GM18508 (cell line): ENCODE data around the gene NOC2L.

Experiments
- ATAC-seq: cut with Tn5 transposase; IDR thresholded peaks from one replicate; pipeline ENCODE4 v1.9.1; 2021; ENCODE audit warnings: moderate number of reproducible peaks; ENCODE audit not compliant: insufficient read depth, unreplicated experiment

The NOC2L gene

DNA sequence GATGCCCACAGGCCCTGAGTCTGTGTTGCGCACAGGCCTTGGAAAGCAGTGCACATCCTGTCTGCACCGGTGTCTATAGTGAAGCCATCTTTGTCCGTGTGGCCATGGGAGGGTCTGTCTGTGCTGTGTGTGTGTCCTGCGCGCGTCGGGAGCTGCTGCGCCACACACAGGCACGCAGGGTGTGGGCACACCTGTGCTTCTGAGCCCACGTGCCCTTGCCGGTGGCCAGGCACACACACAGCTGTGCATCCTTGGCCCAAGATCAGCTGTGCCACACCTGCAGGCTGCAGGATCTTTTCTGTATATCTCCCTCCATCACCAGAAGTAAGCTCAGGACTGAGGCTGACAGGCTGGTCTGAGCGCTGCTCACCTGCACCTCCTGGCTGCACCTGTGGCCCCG lies 38.5 kb downstream of the NOC2L start:
- no peak for ATAC-seq

DNA sequence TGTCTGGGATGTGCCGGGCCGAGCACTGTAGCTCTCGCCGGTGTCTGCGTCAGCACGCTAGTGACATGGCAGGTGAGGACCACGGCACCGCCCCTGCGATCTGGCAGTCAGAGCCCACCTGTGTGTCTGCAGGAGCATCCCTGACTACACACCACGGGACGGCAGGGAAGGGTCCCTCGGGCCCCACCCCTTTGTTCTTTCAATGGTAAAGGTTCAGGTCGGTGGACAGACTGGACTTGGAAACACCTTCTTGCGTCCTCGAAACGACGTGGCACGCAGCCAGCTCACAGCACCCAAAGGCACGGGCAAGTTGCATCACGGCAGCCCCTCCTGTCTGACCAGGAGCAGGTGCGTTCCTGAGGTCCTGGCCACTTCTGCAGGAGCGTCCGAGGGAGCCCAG lies 39.0 kb downstream of the NOC2L start:
- no peak for ATAC-seq

DNA sequence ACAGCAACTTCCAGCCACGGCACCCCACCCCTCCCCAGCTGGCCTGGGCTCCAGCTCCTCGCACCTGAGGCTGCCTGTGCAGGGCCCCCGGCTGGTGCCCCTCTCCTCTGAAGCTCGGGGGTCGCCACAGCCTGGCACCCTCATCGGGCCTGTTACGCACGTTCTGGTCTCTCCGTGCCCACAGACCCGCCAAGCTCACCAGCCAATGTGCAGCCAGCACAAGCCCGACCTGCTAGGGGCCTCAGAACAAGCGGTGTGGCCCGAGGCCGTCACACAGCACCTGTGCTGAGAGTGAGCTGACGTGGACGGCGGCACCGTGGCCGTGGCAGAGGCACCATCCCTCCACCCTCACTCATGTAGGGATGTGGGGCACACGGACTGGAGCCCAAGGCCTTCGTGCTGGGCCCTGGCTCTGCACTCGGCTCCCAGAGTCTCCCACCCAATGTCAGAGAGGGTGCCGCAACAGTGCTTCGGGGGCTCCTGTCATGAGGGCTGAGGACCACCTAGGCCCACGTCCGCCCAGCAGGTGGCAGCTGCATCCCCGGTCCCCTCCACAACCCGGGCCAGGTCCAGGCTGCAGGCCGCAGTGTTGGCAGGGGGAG lies 39.7 kb downstream of the NOC2L start:
- no peak for ATAC-seq

DNA sequence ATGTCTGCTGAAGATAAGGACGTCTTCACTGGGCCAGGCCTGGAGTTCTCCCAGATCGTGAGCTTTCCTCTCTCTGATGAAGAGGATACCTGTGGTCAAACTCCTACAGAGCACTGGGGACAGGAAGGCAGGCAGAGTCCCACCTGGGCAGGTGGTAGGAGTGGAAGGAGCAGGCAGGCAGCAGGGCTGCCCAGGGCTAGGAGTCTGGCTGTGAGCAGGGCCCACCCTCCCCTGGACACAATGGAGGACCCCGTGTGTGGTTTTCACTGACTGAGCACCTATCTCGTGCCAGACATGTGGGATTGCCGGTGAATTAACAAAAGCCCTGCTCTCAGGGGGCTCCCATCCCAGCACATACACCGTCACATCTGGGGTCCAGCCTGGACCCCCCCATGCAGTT lies 40.2 kb downstream of the NOC2L start:
- no peak for ATAC-seq

DNA sequence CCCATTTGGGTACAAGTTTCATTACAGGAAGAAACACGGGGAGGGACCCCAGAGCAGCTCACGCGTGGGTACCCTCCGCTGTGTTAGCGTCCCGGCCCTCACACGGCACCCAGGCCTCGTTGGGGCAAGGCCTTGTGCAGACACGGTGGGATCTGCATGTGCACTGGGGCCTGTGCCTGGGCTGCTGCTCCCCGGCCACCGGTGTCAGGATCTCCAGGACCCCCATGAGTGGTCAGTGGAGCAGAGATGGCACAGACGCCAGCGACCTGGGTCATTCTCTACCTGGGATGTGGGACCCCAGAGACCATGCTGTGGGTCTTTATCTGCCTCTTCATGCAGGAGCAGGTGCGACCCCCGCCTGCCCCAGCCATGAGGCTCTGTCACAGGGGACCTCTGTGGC lies 40.7 kb downstream of the NOC2L start:
- no peak for ATAC-seq

DNA sequence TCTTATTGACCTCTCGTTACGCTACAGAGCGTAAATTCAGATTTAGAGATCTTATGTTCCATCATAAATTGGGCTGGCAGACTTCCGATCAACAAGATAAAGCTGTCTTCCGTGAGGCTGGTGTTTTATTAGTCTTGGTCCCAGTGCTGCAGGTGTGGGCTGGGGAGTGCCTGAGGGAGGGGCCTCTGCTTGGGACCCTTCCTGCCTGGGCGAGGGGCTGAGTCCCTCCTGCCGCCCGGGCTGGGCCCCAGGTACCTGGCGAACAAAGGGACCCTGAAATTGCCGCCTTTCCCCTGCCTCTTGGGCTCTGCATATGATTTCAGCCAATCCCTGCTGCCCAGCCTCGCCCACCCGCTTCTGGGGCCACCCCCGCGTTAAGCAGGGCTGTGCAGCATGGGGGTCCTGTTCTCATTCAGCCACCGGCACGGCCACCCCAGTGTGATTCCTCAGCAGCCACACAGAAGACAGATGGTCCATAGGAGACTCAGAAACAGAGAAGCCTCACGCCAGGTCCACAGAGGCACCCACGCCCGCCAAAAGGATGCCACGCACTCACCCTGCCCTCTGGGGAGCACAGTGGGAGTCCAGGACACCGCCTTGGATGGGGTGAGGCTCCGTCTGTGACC lies 41.5 kb downstream of the NOC2L start:
- ATAC-seq, result no peak

DNA sequence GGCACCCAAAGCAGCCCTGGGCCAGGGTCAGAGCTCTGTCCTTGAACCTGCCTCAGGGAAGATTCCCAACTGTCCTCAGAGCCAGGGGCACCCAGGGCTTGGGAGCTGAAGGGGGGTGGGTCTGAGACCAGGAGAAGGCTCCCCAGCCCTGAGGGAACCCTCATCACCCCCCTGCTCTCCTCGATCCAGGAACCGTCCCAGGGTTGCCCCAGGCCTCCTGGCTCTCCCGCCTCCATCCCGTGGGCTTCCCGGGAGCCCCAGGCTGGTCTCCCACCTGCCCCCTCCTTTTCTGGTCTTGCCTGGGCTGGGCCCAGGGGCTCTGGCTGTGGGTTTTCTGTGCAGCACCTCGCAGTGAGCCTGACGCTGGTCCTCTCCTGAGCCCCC lies 42.0 kb downstream of the NOC2L start:
- no peak for ATAC-seq

DNA sequence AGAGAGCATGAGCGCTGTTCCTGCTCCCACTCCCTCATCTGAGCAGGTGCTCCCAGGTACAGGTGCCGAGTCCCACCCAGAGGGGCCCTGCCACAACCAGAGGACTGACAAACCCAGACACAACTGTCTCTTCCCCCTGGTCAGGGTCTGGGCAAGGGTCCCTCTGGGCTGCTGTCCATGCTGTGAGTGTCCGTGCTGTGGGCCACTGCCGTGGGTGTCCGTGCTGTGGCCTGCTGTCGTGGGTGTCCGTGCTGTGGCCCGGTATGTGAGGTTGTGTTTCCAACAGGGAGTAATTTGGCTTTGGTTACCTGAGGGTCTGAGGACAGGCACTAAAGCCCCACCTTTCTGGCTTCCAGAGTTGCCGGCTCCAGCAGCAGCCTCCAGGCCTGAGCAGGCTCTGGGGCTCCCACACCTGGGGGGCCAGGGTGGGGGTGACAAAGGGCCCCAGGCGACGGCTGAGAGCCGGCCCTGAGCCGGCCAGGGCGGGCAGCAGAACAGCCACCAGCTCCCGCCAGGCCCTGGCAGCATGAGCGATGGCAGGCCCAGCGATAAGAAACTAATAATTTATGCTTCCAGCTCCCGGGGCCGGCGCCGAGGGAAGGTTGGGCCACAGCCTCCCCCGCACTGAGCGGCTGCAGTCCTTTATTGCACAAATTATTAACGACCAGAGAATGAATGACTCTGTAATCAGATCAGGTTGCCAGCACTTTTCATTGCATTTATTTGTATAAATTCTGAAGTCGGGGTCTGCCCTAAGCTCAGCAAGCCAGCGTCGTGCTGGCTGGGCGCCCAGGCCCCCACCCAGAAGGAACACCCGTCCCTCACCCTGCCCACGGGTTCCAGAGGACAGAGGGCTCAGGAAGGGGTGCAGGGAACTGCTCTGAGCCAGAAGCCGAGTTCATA lies 42.6 kb downstream of the NOC2L start:
- ATAC-seq, result no peak

DNA sequence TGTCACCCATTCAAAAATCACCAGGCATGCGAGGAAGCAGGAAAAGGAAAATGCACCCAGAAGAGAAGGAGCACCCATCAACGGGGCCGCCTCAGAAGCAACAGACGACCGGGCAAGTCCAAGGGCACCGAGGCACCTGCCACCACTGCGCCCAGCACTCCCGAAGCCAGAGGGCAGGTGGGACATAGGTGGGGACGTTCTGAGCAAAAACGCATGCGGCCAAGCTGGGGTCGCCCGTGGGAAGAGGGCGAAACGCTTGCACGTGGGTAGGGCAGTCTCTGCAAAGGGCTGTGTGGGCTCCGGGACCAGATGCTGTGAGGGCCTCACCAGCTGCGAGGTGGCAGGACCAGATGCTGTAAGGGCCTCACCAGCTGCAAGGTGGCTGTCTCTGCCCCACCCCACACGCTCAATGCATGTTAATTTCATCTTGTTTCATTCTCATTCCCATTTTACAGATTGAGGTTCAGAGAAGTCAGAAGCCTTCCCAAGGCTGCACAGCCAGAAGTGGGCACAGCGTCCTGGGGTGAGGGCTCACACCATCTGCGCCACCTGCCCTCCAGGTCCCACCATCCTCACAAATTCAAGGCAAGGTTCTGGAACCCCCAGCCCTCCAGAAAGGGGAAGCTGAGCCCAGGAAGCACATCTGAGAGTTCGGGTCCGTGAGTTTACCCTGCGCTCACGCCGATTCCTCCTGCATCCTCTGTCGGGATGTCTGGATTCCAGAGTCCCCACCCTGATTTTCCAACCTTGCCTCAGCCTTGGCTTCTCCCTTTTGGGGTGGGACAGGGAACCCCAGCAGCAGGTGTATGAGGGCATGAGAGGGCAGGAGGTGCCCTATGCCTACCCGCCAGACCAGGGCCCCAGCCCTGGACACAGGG lies 43.5 kb downstream of the NOC2L start:
- no peak for ATAC-seq

DNA sequence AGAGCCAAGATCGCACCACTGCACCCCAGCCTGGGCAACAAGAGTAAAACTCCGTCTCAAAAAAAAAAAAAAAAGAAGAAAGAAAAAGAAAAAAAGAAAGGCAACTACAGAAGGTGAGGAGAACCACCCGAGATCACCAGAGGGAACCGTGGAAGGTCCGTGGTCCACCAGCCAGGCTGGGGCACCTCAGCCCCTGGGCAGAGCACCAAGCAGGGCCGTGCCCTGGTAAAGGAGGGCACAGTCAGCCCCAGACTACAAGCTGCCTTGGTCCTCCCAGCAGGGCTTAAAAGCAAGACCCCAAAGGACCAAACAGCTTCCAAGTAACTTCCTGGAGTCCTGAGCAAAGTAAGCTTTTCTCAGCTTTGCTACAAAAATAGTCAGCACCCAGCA lies 44.2 kb downstream of the NOC2L start:
- ATAC-seq, result no peak

DNA sequence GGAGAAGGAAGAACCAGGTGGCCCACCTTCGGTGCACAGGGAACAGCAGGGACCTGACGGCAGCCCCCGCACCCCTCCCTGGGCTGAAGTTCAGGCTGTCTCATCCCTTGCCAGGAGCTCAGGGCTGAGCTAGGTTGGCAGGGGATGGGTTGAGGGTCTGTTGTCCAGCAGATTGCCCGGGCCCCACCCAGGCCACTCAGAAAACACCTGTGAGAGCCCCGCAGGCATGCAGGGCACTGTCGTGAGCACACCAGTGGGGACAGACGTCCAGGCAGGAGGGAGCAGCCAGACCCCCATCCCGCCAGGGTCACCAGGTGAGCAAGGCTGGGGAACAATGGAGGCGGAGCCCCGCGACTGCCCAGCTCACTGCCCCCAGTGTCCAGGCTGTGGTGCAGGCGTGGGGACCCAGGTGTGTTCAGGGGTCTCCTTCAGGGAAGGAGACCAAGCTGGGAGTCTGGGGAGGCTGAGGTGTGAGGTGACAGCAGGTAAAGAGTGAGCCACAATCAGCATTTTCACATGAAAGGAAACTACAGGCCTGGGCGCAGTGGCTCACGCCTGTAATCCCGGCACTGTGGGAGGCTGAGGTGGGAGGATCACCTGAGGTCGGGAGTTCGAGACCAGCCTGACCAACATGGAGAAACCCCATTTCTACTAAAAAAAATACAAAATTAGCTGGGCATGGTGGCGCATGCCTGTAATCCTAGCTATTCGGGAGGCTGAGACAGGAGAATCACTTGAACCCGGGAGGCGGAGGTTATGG lies 44.7 kb downstream of the NOC2L start:
- no peak for ATAC-seq

DNA sequence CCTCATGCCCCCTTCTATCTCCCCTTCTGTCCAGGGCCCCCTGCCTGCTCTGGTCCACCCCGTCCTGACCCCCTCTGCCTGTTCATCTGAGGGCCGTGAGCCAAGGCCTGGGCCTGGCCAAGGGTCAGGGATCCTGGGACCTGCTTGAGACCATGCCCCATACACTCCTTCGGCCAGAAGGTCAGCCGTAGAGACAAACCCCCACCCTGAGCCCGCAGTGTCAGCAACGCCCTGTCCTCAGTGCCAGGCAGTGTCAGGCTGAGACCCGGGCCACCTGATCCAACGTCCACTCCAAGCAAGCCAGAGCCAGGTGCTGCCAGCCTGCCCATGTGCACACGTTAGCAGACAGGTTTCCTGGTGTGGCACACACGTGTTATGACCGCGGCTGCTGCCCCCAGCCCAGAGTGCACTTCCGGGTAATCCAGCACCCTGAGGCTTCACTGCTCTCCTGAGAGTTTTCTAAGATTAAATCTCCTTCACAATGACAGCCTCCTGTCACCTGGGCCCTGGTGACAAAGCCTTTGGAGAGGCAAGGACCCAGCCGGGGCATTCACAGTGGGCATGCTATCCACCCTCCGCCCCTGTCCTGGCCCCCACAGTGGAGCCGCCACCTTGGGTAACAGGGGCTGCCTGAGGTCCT lies 45.4 kb downstream of the NOC2L start:
- no peak for ATAC-seq

DNA sequence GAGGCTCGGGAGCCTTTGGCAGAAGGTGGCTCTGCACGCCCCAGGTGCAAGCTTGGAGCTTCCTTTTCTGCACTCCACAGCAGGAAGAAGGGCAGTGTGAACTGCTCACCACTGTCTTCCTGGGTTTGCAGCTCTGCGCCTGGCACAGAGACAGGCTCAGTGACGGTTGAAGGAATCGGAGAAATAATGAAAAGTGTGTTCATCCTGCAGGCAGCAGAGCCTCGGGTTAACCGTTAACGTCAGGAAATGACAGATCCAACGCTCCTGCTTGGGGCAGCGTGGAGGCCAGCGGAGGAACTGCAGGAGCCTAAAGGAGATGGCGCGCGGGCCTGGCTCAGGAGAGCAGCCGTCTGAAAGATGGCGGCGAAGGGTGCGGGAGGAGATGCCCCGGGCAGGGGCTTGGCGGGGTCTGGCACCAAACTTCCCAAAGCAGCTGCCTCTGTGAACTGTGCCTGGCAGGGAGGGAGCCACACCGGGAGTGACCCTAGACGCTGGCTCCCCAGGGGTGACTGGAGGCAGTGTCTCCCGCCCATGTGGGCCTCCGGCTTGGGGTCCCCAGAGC lies 46.2 kb downstream of the NOC2L start:
- ATAC-seq, result no peak

DNA sequence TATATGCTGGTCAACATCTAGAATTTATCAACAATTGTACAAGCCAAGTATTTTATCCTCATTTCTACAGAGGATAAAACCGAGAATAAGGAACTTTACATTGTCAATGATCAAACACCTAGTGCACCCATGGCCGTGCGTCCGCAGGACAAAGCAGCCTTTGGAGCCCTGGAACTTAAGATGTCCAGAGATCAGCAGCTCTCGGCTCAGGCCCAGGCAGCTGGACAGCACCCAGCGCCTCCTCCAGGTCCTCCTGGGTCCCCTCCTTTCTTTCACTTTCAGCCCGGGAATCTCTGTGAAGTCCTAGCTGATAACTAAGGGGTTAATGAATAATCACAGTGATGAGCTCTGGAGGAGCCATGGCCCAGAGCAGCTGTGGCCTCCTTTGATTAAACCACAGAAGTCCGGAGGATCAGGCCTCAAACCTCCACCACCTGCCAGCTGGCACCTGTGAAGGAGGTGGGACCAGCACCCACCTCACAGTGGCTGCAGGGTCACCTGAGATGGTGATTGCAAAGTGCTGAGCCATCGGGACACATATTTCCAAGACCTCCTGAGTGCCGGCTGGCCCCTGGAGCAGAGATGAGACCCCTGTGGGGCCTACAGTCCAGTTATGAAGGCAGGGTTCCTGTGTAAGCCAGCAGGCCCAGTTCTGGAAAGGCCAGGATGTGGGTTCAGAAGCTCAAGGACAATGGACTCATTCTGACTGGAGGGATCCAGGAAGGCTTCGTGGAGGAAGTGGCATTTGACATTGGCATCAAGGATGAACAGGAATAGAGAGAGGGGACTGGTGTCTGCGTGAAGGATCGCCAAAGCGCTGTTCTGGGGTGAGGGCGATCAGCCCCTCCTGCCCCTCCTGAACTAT lies 46.9 kb downstream of the NOC2L start:
- no peak for ATAC-seq

DNA sequence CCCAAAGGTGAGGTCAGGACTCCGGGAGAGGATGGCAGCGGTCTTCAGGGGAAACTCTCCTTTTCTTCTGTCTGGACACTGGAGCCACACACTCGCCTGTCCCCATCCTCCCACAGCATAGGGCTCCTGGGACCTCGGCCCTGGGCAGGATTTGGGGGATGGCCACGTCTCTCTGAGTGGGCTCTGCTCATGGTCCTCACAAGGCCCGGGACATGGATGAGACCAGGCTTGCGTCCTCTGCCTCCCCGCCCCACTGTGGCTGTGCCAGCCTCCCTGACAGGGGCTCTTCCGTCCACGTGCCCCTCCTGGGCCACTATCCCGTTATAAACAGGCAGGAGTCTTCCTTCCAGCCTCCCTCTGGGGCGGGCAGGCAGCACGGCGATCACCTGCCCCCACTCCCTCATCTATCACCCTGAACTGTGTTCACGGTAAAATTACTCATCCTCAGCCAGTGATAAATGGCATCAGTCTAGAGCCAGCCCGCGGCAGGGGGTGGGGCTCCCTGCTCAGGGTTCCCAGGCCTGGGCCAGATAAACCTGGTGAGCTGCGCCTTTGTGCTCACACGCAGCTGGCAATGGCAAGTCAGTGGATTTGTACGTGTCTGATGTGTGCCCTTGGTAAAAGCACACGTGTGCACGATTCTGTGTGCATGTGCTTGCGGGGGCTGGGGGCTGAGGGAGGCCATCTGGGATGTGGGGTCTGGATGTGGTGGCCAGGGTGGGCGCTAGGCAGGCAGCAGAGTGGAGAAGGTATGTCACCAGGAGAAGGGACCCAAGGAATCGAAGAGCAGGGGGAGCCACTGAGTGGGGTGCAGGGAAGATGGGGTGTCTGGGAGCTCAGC lies 48.0 kb downstream of the NOC2L start:
- ATAC-seq, result no peak

DNA sequence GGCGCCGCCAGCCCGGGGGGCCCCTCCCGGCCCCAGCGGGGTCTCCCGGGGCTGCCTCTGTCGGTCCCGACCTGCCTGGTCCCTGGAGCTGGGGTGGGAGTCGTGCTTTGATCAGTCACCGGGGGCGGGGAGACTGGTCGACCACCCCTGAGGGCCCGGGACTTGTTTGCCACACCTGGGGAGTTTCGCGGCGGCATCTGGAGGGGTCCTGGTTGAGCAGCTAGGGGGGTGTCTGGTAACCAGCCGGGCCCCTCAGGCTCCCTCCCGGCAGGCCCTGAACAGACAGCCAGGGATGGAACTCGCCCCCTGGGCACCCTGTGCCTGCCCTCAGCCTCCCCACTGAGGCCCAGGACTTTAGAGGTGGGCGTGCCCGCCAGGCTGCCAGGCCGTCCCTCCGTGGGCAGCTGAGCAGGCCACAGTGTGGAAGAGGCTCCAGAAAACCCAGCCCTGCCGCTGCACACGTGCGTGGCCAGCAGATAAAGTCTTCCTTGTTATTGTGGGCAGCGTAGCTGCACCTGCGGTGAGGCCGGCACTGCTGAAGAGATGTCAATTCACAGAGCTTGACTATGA lies 48.7 kb downstream of the NOC2L start:
- ATAC-seq, result no peak

DNA sequence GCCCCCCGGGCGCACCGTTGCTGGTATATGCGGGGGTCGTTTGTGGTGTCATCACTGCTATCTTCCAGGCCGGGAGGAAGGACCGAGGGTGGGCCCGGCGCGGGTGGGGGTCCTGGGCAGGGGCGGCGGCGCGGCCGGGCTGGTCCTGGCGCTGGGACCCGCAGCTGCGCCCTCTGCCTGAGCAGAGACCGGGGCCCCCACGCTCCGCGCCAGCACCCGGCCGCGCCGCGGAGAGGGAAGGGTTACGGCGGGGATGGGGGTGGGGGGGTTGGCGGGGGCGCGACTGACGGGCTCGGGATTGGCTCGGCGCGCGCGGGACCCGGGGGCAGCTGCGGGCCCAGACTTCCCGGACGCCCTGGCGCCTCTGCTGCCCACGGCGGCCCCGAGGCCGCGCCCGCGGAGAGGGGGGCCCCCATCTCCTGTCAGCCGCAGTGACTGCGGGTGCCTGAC lies 49.2 kb downstream of the NOC2L start:
- ATAC-seq, result no peak
